ENCODE data around the gene LMX1B. TPM values are rescaled to one million over a fixed set of nuclear protein-coding genes. Genes with fewer than 3 reads are reported as not detected.

The LMX1B gene
- polyA plus RNA-seq, 1 donor (not counting 4 experiments of a cell fraction or from before 2014, with no cell fraction given): 0.24 TPM

- H3K9me3 ChIP-seq (ENCODE audit: control insufficient read depth, low read depth, low read length): no peaks in the 10 kb centered on the region
- no peak overlapping the region for H3K27ac ChIP-seq (ENCODE audit: control insufficient read depth, insufficient read depth, low read length)
- H3K4me3 ChIP-seq (ENCODE audit: control insufficient read depth in 2 of 3, extremely low read depth in 1 of 3, insufficient read depth in 2 of 3, low read depth in 1 of 3, low read length in 3 of 3): no peak overlapping the region
- no peak overlapping the region for H3K4me2 ChIP-seq (ENCODE audit: control insufficient read depth, extremely low read depth, insufficient read depth, low read depth, low read length)
- FAIRE-seq (no peak), DNase-seq (ENCODE audit: low read depth, low spot score) (no peak)
- H3K27me3 ChIP-seq (ENCODE audit: control insufficient read depth, extremely low read depth, insufficient read depth, low read length): peaks cover 20% of the 10 kb centered on the region
- no peak overlapping the region for H2AFZ ChIP-seq (ENCODE audit: control insufficient read depth, low read length)
- dilution Hi-C loops (cut with MboI; ENCODE audit: extremely low pct_ligation_motif_present, low sequenced_read_pairs): no loop called here
- H3K36me3 ChIP-seq (ENCODE audit: control insufficient read depth in 2 of 2, extremely low read depth in 1 of 2, insufficient read depth in 2 of 2, low read length in 2 of 2): no peaks in the 10 kb centered on the region
- H3K9ac ChIP-seq (ENCODE audit: control insufficient read depth, extremely low read depth, insufficient read depth, low read length): no peak overlapping the region
- no peaks in the 10 kb centered on the region for H3K4me1 ChIP-seq (ENCODE audit: control insufficient read depth, extremely low read depth, insufficient read depth, low read length)
- H4K20me1 ChIP-seq (ENCODE audit: control insufficient read depth, extremely low read depth, insufficient read depth, low read length): no peaks in the 10 kb centered on the region
- no peak for TF ChIP-seq CTCF (optimal IDR thresholded peaks at IDR 0.05 in 1 of 3, IDR thresholded peaks at IDR 0.05 in 1 of 3, conservative IDR thresholded peaks at IDR 0.05 in 1 of 3; ENCODE audit: extremely low read depth in 1 of 3, insufficient read depth in 2 of 3, low read length in 3 of 3)
- TF ChIP-seq EZH2 (IDR thresholded peaks at IDR 0.05; ENCODE audit: low read length): no peak
- H3K9me1 ChIP-seq (ENCODE audit: control insufficient read depth, extremely low read depth, insufficient read depth, low read length): no peaks in the 10 kb centered on the region
- H3K79me2 ChIP-seq (ENCODE audit: control insufficient read depth, insufficient read depth, low read length): no peaks in the 10 kb centered on the region
These were observed 22.6 kb upstream of the LMX1B start for GRCh38 chr9:126591083-126591482.

GRCh38 chr9:126591922-126592321 is 21.8 kb upstream of the LMX1B start:
- Histone ChIP-seq H3K9me3 (ENCODE audit: control insufficient read depth, low read depth, low read length) (no peaks in the 10 kb centered on the region), H3K4me3 (ENCODE audit: control insufficient read depth in 2 of 3, extremely low read depth in 1 of 3, insufficient read depth in 2 of 3, low read depth in 1 of 3, low read length in 3 of 3) (no peak overlapping the region), H2AFZ (ENCODE audit: control insufficient read depth, low read length) (no peak overlapping the region), H4K20me1 (ENCODE audit: control insufficient read depth, extremely low read depth, insufficient read depth, low read length) (no peaks in the 10 kb centered on the region), H3K9ac (ENCODE audit: control insufficient read depth, extremely low read depth, insufficient read depth, low read length) (no peak overlapping the region), H3K9me1 (ENCODE audit: control insufficient read depth, extremely low read depth, insufficient read depth, low read length) (no peaks in the 10 kb centered on the region), H3K79me2 (ENCODE audit: control insufficient read depth, insufficient read depth, low read length) (no peaks in the 10 kb centered on the region), H3K27me3 (ENCODE audit: control insufficient read depth, extremely low read depth, insufficient read depth, low read length) (peaks cover 17% of the 10 kb centered on the region), H3K27ac (ENCODE audit: control insufficient read depth, insufficient read depth, low read length) (no peak overlapping the region), H3K4me2 (ENCODE audit: control insufficient read depth, extremely low read depth, insufficient read depth, low read depth, low read length) (no peak overlapping the region), H3K36me3 (ENCODE audit: control insufficient read depth in 2 of 2, extremely low read depth in 1 of 2, insufficient read depth in 2 of 2, low read length in 2 of 2) (no peaks in the 10 kb centered on the region), H3K4me1 (ENCODE audit: control insufficient read depth, extremely low read depth, insufficient read depth, low read length) (no peaks in the 10 kb centered on the region)
- dilution Hi-C loops (cut with MboI; ENCODE audit: extremely low pct_ligation_motif_present, low sequenced_read_pairs): no loop called here
- TF ChIP-seq EZH2 (IDR thresholded peaks at IDR 0.05; ENCODE audit: low read length): no peak
- no peak for TF ChIP-seq CTCF (optimal IDR thresholded peaks at IDR 0.05 in 1 of 3, IDR thresholded peaks at IDR 0.05 in 1 of 3, conservative IDR thresholded peaks at IDR 0.05 in 1 of 3; ENCODE audit: extremely low read depth in 1 of 3, insufficient read depth in 2 of 3, low read length in 3 of 3)
- FAIRE-seq: no peak
- no peak for DNase-seq (ENCODE audit: low read depth, low spot score)
